ENCODE measurements around the gene RAPGEF1.

DNA sequence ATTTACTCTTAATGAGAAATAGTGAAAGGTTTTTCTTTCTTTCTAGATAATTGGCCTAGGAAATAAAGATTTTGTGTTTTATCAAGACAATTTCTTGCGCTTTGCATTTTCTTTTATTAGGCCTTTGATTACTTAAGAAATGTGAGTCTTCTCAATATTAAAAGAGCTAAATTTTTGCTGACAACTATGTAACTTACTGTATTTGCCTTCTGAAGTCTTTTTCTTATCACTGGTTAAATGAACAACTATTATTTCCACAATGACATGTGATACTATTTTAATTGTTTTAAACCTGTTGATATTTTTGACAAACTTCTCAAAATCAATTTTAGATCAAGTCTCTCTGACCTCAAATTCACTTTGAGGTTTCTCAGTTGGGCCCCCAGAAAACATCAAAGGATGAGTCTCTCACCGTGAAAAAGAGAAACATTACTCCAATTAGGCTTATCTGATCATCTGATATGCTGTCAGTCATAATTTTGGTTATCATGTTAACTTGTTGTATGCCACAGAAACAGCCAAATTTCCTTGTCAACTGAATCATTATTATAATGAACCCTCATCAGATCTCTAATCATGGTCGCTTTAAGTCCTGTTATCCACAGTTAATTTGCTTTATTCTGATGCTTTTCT is 48.8 kb downstream of the RAPGEF1 start:
- TF ChIP-seq, protein P1, sequence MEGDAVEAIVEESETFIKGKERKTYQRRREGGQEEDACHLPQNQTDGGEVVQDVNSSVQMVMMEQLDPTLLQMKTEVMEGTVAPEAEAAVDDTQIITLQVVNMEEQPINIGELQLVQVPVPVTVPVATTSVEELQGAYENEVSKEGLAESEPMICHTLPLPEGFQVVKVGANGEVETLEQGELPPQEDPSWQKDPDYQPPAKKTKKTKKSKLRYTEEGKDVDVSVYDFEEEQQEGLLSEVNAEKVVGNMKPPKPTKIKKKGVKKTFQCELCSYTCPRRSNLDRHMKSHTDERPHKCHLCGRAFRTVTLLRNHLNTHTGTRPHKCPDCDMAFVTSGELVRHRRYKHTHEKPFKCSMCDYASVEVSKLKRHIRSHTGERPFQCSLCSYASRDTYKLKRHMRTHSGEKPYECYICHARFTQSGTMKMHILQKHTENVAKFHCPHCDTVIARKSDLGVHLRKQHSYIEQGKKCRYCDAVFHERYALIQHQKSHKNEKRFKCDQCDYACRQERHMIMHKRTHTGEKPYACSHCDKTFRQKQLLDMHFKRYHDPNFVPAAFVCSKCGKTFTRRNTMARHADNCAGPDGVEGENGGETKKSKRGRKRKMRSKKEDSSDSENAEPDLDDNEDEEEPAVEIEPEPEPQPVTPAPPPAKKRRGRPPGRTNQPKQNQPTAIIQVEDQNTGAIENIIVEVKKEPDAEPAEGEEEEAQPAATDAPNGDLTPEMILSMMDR (conservative IDR thresholded peaks at IDR 0.05; ENCODE audit: low read depth, low read length): no peak
- TF ChIP-seq EZH2 (IDR thresholded peaks at IDR 0.05; ENCODE audit: borderline replicate concordance, low read depth, low read length, poor library complexity, severe bottlenecking): no peak

Data from A673 (cell line).